Epithelial cell of proximal tubule (primary cell): ENCODE data around the gene GSK3B. TPM values are rescaled to one million over a fixed set of nuclear protein-coding genes. Genes with fewer than 3 reads are reported as not detected.

Experiments used
- DNase-seq: peaks from one replicate; pipeline ENCODE4 v3.0.0-alpha.2; 2011; ENCODE audit warnings: low read depth
- H3K4me3 ChIP-seq: 2 replicates; pipeline ENCODE4 v1.5.1; 2011; ENCODE audit warnings: low read depth, mild to moderate bottlenecking, low read length
- total RNA-seq: library from RNA; depleted of rRNA; stranded (reverse); fragments of >200 nt; gene quantifications from 2 replicates; pipeline ENCODE4 v1.2.3, GENCODE V29; 2015
- TF ChIP-seq, protein P1 (sequence below): conservative IDR thresholded peaks from 2 replicates; pipeline ENCODE4 v1.5.1; 2012; ENCODE audit warnings: low read depth, mild to moderate bottlenecking, low read length

Gene GSK3B
- total RNA-seq, 1 donor from 2014 or later = 31.7 TPM

DNA sequence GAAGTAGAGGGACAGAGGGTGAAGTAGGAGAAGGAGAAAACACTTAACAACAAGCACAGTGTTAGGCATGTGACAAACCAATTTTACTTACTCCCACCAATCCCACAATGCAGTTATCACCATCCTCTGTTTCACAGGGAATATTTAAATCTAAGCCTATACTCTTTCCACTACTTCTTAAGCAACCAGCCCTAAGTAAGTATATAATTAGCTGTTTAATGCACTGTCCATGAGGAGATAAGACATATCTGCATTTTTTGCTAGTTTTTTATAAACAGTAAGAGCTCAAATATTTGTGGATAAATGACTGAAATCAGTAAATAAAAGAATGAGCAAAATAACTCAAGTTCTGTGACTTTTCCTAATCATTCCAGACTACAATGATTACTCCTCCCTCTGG is 62.7 kb downstream of the GSK3B start:
- TF ChIP-seq, protein P1, sequence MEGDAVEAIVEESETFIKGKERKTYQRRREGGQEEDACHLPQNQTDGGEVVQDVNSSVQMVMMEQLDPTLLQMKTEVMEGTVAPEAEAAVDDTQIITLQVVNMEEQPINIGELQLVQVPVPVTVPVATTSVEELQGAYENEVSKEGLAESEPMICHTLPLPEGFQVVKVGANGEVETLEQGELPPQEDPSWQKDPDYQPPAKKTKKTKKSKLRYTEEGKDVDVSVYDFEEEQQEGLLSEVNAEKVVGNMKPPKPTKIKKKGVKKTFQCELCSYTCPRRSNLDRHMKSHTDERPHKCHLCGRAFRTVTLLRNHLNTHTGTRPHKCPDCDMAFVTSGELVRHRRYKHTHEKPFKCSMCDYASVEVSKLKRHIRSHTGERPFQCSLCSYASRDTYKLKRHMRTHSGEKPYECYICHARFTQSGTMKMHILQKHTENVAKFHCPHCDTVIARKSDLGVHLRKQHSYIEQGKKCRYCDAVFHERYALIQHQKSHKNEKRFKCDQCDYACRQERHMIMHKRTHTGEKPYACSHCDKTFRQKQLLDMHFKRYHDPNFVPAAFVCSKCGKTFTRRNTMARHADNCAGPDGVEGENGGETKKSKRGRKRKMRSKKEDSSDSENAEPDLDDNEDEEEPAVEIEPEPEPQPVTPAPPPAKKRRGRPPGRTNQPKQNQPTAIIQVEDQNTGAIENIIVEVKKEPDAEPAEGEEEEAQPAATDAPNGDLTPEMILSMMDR = no peak
- DNase-seq = no peak
- no peak overlapping the region for H3K4me3 ChIP-seq

DNA sequence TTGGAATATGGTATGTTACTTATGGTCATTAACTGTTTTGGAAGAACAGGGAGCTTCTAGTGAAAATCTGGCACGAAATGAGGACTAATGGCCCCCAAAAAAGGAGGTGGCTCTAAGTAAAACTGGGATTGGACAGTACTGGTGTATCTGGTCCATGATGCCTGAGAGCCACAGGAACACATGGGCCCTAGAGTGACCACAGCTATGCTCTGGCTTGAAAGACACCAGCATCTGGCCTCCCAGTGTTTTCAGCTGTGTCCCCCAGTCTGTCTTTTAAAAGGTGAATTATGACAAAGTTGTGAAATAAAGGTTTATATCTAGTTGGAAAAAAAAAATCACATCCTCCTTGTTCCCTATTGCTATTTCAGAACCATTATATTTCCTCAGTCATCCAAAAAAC is 64.5 kb downstream of the GSK3B start:
- DNase-seq = no peak
- H3K4me3 ChIP-seq = no peak overlapping the region

DNA sequence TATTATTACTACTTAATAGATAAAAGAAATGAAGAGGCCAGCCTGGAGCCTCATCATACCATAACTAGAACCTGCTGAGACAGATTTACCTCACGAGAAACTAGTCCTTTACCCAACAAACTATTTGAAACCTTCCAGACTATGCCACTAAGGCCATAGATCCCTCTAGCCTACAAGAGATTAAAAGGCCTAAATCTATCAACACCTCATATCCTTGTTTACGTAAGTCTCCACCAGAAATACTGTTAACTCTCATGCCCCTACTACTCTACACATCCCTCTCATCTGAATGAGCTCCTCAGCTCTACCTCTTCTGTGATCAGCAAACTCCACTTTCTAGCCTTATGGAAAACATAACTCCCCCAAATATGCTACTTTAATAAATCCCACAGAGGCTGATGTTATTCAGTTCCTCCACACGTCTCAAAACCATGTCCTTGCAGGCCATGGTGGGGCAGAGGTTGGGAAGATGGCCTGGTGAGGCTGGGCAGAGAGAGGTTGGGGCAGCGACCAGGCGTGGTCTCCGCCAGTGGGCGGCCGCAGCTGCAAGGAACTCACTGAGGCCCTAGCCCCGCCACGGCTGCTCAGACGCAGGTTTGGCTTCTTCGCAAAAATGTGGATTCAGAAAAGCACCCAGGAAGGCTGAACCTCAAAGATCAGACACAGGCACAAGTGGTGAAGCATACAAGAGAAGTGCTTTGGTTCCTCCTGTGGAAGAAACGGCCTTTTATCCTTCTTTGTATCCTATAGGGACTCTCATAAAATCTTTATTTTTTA is 65.8 kb downstream of the GSK3B start:
- TF ChIP-seq, protein P1 = no peak
- no peak for DNase-seq

More for the DNA sequence above, 64.5 kb downstream of the GSK3B start:
- TF ChIP-seq, protein P1 = no peak

DNA sequence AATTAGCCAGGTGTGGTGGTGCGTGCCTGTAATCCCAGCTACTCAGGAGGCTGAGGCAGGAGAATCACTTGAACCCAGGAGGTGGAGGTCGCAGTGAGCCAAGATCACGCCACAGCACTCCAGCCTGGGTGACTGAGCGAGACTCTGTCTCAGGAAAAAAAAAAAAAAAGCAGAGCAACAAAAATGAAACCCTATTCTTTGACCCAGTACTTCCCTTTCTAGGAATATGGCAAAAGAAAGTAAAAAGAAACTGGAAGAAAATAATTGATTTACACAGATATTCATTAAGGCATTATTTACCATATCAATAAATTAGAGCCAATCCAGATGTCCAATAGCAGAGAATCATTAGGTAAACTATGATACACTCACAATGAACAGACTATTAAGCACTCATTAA is 67.0 kb downstream of the GSK3B start:
- H3K4me3 ChIP-seq = no peak overlapping the region
- DNase-seq = no peak
- TF ChIP-seq, protein P1 = no peak

More for the DNA sequence above, 65.8 kb downstream of the GSK3B start:
- H3K4me3 ChIP-seq = no peak overlapping the region

DNA sequence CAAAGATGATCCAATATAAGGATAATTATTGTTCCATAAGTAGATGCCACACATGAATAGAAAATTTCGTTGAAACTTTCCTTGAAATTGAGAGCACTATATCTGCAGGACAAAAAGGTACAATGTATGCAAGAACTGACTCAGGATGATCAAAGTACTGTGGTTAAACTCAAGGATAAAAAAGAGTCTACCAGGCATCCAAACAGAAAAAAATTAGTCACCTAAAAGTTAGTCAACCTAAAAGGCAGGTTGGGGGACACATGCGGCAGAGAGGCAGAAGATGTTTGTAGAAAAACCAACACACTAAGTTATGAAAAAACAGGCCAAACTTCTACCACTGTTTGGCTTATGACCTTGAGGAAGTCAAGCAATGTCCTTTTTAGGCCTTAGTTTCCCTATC is 68.7 kb downstream of the GSK3B start:
- peak; percentile 9 for DNase-seq
- H3K4me3 ChIP-seq = no peak overlapping the region

DNA sequence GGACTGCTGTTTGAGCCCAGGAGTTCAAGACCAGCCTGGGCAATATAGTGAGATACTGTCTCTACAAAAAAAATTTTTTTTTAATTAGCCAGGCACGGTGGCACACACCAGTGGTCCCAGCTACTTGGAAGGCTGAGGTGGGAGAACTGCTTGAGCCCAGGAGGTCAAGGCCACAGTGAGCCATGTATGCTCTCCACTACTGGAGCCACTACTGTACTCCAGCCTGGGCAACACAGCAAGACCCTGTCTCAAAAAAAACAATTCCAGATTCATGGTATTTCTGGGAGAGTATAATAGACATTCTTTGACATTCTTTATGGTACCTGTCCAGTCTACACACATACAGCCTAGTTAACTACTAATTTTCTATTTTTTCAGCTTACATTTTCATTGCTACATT is 70.1 kb downstream of the GSK3B start:
- TF ChIP-seq, protein P1 = no peak
- H3K4me3 ChIP-seq = no peak overlapping the region
- DNase-seq = no peak

More for the DNA sequence above, 68.7 kb downstream of the GSK3B start:
- TF ChIP-seq, protein P1 = no peak

DNA sequence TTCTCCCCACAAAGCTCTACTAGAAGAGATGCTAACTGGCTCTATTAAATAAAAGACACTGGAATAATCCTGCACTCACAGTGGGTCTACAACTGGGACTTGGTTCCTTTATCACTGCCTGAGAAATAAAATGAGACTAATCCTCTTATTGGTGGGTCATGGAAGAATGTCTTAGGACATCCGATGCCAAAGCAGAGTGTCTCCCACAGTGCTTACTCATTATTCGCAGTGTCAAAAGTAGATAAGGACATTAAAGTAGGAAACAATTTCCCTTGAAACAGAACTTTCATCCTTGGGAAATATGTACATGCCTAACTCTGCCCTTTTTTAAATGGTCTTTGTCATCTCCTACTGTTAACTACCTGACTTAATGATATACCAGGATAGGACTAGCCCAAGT is 71.5 kb downstream of the GSK3B start:
- TF ChIP-seq, protein P1 = no peak
- no peak for DNase-seq
- H3K4me3 ChIP-seq = no peak overlapping the region
